AG08395 (cell line): Measurements from ENCODE around the gene HTRA1.

Experiments used
- DNase-seq: peaks from one replicate; pipeline ENCODE4 v3.0.0; 2012; ENCODE audit warnings: mixed read lengths, low spot score

HTRA1 gene

DNA sequence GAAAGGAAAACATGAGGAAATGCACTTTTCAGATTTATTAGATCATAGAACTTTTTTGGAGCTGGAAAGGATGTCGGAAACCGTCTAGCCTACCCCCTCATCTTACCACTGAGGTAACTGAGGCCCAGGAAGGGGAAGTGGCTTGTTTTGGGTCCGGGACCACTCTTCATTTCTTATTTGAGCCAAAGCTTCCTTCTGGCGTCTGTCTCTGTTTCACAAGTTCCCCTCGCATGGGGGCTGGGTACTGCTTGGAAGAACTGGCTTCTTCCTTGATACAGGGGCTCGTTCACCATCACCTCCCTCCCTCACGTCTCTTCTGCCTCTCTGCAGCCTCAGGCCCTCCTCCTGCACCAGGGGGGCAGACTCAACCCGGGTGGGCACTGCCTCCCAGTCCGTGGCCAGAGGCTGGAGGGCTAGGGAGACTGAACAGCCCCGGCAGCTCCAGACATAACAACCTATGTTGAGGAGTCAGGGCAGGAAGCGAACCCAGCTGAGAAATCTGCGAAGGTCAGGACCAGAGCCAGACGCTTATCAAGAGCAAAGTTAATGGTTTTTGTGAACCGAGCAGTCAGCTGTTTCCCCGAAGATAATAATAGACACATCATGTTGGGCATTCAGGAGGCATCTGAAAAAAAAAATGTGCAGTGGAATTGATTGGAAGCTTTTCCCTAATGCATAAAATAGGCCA is 12.9 kb downstream of the HTRA1 start:
- no peak for DNase-seq

DNA sequence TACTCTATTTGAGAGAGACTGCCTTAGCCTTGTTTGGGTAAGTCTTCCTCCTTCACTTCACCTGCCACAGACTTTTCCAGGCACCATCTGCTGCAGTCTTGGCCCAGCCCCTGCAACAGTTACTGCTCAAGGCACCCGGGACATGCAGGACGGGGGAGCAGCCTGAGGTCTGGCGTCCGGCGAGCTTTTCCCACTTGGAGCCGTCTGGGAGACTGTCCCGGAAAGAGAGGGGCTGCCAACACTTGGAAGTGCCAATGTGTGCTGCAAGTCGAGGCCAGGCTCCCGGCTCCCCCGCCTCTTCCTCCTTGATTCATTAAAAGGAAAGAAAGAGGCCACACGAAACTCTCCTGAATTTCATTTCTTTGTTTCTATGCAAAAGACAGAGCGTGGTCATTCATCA is 13.7 kb downstream of the HTRA1 start:
- DNase-seq = peak; percentile 44

DNA sequence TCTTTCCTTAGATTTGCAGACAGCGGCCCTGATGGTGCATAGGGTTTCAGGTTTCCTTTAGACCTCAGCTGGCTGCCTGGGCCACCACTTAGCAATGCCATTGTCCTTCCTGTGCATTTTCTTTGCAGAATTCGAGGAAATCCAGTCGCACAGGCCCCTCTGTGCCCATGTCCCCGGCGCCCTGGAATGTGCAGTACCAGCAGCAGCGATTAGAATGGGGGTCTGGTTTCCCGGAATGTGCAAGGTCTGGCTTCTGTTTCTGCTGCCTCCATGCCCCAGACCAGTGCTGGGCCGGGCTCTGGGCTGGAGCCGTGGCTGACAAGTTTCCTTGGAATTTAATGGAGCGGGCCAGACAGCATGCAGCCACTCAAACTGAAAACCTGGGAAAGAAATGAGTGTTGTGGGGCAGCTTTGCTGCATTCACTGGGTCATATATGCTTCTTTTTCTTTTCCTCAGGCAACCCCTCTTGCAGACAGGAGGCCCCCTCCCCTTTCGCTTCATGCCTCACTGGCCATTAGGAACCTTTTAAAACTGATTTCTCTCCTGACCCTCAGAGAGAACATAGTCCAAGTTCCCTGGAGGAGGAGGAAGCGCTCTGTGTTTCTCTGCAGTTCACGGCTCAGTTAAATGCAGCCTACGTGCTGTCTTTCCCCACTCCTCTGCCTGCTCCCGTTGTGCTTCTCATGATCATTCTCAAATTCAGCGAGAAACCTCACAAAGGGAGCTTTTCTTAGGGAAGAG is 14.4 kb downstream of the HTRA1 start:
- DNase-seq = peak; percentile 68

DNA sequence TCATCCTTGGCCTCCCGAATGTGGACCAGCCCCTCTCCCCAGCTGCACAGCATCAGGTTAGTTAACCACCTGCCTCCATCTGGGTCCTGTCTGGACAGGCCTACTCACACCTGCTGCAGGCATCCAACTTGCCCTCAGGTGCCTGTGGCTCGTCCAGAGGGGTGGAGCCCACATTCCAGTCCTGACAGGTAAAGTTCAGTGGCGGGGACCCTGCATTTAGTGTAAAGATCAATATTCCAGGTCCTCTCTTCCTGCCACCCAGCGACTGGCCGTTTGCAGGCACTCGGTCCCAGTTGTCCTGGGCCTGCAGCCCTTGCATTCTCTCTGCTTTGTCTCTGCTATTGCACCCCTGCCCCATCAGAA is 15.0 kb downstream of the HTRA1 start:
- DNase-seq = no peak

DNA sequence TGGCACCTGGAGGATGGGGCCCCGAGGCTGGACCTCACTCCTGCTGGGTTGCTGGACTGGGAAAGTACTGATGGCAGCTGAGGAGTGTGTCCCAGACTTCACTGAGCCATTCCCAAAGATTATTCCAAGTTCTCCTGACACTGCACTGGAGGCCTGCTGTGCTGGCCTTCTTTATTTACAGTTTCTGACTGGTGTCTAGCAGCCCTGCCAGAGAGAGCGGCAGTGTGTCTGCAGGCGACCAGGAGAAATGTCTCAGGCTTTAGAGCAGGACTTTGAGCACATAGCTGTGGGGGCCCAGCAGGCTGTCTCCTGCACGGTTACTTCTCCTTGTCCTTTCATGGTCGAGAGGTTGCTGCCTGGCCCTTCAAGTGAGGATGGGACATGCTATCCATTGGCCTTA is 16.1 kb downstream of the HTRA1 start:
- no peak for DNase-seq

DNA sequence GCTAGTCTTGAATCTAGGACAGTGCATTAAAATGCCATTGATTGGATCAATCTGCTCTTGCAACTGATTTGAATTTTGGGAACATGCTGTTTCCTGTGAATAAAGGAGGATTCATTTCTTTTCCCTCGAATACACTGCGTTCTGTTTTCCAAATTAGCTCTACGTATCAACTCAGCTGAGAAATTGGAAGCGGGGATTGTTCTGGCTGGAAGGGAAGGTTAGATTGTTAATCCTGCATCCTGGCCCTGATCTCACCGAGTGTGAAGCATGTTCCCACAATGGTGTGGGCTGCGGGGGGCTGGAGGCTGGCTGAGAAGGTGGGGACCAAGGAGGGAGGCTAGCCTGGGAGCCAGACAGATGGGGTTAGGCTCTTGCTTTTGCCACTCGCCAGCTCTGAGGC is 17.6 kb downstream of the HTRA1 start:
- no peak for DNase-seq

DNA sequence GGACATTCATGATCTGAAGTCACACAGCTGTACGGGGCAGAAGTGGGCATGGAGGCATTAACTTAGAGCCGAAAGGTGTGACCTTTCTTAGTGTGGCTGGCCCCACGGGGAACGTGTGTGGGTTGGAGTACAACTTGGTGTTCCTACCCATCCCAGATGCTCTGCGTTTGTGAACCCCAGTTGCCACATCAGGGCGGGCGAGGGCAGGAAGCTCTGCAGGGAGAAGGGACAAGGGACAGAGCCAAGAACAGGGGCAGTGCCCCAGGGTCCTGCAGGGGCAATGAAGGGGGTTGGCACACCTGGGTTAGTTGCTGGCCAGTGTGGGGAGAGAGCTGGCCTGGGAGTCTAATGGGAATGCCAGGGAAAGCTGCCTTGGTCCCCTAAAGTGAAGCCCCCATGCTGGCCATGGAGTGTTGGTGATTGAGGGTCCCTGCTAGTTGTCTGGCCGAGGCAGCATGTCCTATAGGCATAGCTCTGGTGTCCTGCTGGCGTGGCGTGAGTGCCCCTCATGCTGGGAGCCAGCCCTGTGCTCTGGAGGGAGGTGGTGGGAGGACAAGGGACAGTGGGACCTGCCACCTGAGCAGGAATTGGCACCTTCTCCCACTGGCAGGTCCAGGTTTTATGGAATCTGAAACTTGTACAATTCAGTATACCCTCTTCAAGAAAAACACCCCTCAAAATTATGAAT is 18.9 kb downstream of the HTRA1 start:
- no peak for DNase-seq

DNA sequence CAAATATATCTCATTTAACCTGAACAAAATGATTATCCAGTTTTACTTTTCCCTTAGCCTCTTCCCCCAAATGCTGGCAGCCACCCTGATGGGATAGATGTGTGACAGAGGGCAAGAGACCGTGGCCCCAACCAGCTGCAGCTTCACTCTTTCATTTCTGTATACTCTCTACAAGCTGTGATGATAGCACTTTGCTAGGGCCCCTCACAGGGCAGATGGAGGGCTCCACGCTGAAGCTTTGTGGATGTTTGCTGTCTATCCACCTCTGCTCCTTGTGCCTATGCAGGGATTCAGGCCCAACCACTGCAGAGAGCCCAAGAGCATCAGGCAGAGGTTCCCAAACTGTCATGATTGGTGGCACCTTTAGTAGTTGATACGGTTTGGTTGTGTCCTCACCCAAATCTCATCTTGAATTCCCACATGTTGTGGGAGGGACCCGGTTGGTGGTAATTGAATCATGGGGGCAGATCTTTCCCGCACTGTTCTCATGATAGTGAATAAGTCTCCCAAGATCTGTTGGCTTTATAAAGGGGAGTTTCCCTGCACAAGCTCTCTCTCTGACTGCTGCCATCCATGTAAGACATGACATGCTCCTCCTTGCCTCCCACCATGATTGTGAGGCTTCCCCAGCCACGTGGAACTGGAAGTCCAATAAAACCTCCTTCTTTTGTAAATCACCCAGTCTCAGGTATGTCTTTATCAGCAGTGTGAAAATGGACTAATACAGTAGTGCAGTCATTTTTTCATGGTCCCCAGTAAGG is 20.1 kb downstream of the HTRA1 start:
- DNase-seq = no peak

DNA sequence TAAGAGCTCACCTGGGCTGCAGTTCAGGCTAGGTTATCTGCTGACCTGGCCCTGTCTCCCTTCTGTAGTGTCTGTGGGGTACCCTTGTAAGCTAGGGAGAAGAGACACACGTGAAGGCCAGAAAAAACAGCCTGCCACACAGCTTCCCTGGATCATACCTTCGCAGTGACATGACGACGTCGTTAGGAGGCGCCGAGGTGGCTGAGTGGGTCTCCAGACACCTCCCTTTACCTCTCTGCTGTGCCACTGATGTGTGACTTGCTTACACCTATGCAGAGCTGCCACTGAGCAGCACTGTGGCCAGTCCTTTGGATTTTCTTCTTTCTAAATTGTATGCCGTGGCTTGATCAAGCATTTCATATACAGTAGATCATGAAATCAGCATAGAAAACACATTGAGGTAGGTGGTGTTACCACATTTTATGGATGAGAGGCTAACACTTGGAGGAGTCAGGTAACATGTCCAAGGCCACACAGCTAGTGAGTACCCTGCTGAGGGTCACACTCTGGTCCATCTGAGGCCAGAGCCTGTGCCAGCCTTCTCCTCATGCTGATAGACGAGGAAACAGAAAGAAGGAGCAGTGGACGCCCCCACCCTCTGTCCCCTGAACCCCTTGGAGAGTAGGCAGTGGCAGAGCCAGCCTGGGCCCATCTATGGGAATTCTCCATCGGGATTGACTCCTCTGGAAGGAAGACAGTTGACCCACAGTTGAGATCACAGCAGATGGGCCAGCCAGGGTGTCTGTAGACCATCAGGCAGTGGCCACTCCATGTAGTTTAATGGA is 23.1 kb downstream of the HTRA1 start:
- DNase-seq = no peak

DNA sequence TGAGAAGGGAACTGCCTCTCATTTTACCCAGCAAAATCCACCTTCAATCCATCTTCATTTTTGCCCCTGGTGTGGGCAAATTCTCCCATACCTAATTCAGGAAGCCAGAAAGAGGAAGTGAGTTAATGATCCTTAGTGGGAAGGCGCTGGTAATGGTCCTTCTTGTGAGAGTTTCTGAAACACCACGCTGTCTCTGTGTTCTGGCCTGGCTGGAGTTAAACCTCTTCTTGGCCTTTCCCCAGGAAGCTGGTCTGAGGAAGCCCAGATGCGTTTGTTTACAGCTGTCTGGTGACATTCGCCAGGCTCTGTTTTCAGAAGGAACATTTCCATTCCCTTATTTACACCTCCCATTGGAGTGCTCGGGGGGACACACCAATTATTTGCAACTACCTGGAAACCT is 24.3 kb downstream of the HTRA1 start:
- DNase-seq = peak; percentile 58

DNA sequence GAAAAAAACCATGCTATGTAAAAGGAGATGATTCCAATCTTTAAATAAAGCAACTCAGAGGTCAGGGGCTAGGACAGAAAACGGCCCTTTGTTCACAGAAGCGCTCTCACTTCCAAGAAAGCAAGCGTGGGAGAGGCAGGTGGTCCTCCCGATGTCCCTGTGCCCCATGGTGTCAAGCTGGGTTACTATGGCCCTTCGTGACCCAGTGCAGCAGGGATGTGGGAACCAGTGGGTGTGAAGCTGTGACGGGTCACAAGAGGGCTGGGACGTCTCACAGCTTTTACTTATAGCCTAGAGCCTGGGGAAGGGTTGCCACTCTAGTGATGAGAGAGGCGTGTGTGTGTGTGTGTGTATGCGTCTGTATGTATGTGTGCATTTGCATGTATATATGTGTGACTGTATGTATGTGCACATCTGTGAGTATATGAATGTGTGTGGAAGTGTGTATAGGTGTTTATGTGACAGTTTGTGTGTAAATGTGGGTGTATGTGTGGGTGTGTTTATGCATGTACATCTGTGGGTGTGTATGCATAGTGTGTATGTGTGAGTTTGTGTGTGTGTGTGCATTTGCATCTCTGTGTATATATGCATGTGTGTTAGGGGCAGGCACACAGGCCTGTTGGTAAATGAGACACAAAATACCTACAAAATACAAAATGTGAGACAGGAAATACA is 25.2 kb downstream of the HTRA1 start:
- DNase-seq = no peak

DNA sequence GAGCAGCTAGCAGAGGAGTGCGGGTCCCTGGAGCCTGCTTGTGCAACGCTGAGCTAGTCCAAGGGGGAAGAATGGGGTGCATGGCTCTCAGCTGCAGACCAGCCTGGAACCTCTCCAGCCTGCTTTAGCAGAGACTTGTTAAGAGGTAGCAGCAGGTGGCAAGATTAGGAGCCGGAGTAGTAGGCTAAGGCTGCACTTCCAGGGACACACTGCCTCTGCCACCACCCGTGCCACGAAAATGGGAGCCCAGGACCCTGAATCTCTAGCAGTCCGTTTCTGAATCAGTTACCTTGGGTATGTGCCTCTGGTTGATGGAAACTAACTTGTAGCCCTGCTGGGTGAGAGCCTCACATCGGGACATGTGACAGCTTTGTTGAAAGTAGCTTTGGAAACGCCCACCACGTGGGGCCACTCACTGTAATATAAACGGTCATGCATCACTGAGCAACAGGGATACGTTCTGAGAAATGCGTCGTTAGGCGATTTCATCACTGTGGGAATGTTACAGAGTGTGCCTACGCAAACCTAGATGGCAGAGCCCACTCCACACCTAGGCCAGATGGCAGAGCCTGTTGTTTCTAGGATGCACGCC is 25.9 kb downstream of the HTRA1 start:
- DNase-seq = peak; percentile 14

DNA sequence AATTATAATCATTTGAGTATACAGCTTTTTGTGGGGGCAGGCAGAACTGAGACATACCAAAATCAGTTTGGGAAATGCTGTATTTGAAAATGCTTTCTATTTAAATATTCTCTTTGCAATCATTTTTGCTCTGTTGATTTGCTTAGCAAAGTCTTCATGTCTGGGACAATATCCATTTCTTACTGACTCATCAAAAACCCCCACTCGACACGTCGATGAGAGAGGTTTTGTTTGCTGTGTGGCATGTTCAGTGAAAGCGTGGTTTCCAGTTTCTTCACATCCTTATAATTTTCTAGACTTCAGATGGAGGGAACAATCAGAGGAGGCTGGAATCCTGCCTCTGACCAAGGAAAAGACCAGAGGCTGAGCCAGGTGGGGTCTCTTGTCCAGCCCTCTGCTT is 28.9 kb downstream of the HTRA1 start:
- DNase-seq = peak; percentile 45

DNA sequence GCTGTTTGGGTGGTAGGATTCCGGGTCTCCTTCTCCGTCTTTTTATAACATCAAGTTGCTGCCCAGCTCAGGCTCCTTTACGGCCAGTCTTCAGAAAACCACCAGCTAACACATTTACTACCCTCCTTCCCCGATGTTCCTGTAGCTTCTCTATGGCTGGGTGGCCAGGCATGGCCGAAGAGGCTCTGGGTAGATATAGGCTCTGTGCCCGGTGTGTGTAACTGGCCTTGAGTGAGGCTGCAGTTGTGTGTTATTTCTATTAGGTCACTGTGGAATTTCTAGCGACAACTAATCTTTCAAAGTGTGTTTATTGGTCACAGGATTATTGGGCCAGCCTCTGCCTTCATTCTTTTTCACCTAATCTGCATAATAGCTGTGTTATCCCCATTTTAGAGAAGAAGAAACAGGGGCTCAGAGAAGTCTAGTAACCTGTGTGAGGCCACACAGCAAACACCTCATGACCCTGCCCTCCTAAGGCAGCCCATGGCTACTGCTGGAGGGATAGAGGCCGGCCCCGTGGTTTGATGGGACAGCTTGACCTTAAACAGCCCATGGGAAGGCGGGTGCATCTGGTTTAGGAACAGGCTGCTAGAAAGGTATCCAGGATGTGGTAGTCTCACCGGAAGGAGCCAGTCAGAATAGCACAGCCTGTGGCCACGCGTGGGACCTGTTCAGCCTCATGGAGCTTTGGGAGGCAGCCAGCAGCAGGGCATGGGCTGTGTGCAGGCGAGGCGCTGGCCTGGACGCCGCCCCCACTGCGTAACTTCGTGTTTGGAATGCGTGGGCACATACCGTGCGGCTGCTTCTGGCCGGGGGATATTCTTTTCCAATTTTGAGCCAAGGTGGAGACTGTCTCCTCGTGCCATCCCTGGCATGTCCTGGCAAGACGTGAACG is 29.7 kb downstream of the HTRA1 start:
- DNase-seq = peak; percentile 44

DNA sequence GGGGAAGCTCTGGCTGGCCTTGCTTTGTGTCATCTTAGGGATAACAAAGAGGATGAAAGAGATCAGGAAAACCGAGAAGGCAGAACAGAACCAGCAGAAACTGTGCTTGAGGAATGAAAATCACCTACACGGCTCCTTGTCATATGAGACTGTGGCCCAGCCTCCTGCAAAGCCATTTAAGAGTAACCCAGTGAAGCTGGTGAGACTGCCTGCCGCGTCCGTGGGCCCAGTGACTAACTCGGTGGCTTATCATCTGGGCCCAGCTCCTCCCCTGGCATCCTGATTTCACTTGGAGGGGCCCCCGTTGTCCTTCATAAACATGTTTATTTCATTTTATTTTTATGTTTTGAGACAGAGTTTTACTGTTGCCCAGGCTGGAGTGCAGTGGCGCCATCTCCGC is 30.7 kb downstream of the HTRA1 start:
- no peak for DNase-seq

DNA sequence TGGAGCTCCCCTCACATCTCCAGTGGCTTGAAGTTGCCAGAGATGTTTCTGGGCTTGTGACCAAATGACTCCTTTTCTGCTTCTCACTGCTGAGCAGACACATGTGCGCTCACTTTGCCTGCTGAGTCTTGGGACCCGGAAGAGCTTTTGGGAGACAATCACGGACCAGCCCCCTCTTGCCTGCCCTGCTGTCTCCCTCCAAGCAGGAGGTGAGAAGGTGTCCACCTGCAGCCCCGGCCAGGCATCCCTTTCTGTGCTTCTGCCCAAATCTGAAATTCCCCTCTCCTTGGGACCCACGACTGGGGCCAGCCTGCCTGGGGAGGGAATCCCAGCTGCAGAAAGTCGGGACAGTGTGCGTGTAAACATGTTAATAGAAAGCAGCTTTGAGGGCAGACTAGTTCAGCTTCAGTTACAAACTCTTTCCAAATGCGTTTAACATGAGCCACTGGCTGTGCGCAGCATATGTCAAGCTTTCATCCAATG is 31.7 kb downstream of the HTRA1 start:
- peak; percentile 70 for DNase-seq

DNA sequence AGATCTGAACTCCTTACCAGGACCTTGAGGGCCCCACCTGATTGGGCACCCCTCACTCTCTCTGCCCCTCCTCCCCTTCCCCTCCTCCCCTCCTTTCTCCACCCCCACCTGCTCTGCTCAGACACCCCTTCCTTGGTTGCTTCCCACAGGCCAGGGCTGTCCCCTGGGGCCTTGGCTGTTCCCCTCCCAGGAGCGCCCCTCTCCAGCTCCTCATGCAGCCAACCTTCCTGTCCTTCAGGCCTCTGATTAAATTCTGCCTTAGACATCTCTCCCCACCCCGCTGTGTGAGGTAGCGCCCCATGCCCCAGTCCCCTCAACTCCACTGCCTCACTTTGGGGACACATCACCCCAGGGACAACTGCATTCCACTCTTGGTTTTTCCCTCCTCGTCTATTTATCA is 32.4 kb downstream of the HTRA1 start:
- no peak for DNase-seq

DNA sequence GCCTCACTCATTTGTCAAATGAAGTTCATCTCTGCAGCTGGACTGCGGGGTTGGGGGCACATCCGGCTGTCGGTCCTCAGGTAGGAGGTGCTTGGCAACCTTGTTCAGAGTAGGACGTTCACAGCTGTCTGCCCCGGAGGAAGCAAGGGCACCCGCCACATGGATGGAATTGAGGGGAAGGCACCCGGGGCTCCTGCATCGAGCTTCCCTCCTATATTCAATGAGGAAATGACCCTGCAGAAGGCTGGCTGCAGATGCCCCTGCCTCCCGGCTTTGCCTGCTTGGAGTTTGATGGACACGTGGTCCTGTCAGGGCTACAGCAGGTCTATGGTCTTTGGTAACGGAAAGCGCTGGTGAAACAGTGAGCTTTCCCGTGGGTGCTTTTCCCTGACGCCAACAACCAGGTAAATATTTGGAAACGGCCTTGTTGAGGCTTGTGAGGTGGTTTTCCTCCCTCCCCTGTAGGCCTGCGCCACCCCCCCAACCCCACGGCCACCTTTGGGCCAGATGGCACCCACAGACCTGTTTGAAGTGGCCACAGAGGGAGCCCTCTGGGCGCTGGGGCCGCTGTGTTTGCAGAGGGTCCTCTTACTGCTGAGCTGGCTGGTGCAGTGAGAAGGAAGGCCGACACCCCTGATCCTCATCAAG is 32.9 kb downstream of the HTRA1 start:
- DNase-seq = no peak

DNA sequence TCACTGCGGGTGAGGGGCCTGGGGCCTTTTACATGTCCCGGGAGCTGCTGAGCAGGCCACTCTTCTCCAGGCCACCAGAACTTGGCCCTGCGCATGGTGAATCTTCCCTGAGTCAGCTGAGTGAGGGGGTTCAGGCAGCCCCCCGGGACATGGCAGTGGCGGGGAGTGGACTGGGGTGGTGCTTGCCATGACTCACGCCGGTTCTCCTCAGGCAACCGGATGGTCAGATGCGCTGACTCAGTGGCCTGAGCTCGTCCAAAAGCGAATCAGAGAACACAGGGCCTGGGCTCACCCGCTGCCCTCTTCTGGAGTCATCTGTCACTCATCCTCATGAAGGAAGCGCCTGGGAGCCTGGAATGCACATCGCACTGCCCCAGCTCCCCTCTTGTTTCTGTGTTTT is 33.5 kb downstream of the HTRA1 start:
- peak; percentile 87 for DNase-seq
